IPS DF 6.9 (cell line): ENCODE measurements around the gene CD276.
"Not testable (repeated sequence)": the region's sequence is repeated elsewhere in the genome, so short reads cannot be mapped to it uniquely, and the experiment has no call there.

Experiments used
- DNase-seq: peaks from one replicate; pipeline ENCODE4 v3.0.0-alpha.2; 2013; ENCODE audit warnings: low read depth, low spot score
- H3K27ac ChIP-seq: one replicate; pipeline ENCODE4 v1.5.1; 2013; ENCODE audit warnings: low read length, control low read depth
- H3K27me3 ChIP-seq: 2 replicates; pipeline ENCODE4 v1.6.1; 2013; ENCODE audit warnings: mild to moderate bottlenecking, low read length; ENCODE audit not compliant: control insufficient read depth, insufficient read depth
- H3K36me3 ChIP-seq: 2 replicates; pipeline ENCODE4 v1.6.1; 2013; ENCODE audit warnings: low read length; ENCODE audit not compliant: control insufficient read depth, insufficient read depth
- H3K4me1 ChIP-seq: 2 replicates; pipeline ENCODE4 v1.6.1; 2013; ENCODE audit warnings: low read length; ENCODE audit not compliant: control insufficient read depth, insufficient read depth
- H3K4me3 ChIP-seq: 2 replicates; pipeline ENCODE4 v1.5.1; 2013; ENCODE audit warnings: mild to moderate bottlenecking, low read length
- H3K9me3 ChIP-seq: 2 replicates; pipeline ENCODE4 v1.6.1; 2013; ENCODE audit warnings: low read length, inconsistent platforms; ENCODE audit not compliant: control insufficient read depth, insufficient read depth
- WGBS: extraction: QIAGEN DNeasy Blood & Tissue Kit; methylation state at CpG from one replicate; pipeline ENCODE4 v1.1.7; 2013; ENCODE audit warnings: mixed read lengths, missing lambda C conversion rate; ENCODE audit not compliant: insufficient read length, insufficient coverage; 5-methylcytosine and 5-hydroxymethylcytosine counted together

Gene CD276

DNA sequence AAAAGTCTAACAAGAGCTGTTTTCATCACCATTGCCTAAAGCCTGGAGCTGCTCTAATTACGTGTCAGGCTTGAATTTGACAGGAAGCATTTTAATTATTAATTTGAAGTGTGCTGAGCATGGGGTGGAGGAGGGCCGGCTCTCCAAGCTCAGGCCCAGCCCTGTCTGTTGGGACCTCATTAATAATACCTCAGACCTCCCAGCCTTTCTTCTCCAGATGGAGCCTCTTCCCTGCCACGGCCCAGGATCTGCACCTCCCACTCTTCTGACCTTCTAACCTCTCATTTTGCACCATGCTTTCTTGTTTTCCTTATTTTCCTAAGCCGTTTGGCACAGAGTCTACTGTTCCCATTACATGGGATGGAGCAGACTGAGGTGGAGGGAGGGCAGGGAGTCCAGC is 39.0 kb downstream of the CD276 start:
- no peak for DNase-seq
- Histone ChIP-seq H3K27ac (no peak overlapping the region), H3K27me3 (no peaks in the 10 kb centered on the region), H3K4me1 (no peaks in the 10 kb centered on the region; the same call in 1 of the 2 replicates), H3K36me3 (no peaks in the 10 kb centered on the region), H3K9me3 (no peaks in the 10 kb centered on the region), H3K4me3 (no peak overlapping the region)
- WGBS, result no CpG with 5 or more reads among the region's 4 CpGs

DNA sequence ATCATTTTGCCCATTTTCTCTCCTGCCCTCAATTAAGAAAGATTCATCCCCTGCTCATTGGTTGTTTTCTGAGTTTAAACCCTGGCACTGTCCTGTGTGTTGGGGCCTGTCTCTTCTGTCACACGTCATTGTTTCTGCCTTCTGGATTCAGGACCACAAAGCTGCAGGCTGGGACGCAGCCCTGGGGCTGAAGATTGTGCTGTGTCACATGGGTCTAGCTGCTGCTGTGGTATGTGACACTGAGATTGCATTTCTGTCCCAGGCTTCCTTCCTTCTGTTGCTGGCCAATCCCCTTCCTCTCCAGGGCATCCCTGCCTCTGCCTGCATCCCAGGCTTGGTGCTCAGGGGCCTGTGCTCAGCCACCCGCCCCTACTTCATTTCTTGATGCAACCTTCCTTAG is 40.0 kb downstream of the CD276 start:
- no peaks in the 10 kb centered on the region for H3K27me3 ChIP-seq

DNA sequence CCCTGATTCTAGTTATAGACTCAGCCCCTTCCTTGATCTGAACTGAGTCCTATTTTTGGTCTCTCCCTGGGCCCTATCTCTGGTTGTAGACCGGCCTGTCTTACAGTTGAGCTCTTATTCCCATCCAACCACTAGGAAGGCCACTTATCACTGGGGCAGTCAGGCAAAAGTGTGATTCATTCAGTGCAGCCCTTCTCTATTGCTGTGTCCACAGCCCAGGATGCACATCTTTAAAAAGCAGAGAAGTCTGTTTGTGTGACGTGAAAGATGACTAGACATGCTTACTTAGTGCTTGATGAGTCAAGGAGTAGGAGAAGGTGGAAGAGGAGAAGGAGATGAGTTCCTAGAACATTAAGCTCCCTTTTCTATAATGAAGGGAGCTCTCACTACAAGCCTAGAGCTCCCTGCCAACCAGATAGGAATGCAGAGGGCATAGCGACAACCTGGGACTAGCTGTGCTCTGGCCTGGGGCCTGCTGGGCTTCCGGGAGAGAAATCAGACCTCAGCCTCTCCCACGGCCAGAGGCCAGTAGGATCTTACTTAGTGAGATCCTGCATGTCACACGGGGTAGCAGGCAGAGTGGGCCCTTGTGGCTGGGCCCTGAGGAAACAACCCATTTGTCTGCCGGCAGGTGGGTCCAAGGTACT is 43.3 kb downstream of the CD276 start:
- Histone ChIP-seq H3K4me1 (no peaks in the 10 kb centered on the region), H3K9me3 (no peaks in the 10 kb centered on the region), H3K4me3 (no peak overlapping the region), H3K27me3 (no peaks in the 10 kb centered on the region), H3K36me3 (no peaks in the 10 kb centered on the region), H3K27ac (no peak overlapping the region)
- no CpG with 5 or more reads among the region's 7 CpGs for WGBS
- no peak for DNase-seq

More for the DNA sequence above, 40.0 kb downstream of the CD276 start:
- no peak overlapping the region for H3K4me3 ChIP-seq
- no peaks in the 10 kb centered on the region; the same call in 1 of the 2 replicates for H3K4me1 ChIP-seq
- no CpG with 5 or more reads among the region's 3 CpGs for WGBS
- H3K9me3 ChIP-seq, result no peaks in the 10 kb centered on the region
- no peak for DNase-seq
- H3K36me3 ChIP-seq, result no peaks in the 10 kb centered on the region
- H3K27ac ChIP-seq, result no peak overlapping the region

DNA sequence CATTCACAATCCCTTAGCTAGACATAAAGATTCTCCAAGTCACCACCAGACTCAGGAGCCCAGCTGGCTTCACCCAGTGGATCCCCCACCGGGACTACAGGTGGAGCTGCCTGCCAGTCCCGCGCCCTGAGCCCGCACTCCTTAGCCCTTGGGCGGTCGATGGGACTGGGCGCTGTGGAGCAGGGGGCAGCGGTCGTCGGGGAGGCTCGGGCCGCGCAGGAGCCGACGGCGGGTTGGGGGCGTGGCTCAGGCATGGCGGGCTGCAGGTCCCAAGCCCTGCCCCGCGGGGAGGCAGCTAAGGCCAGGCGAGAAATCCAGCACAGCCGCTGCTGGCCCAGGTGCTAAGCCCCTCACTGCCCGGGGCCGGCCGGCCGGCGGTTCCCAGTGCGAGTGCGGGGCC is 47.9 kb downstream of the CD276 start:
- H3K9me3 ChIP-seq, H3K4me3 ChIP-seq, H3K27ac ChIP-seq, H3K36me3 ChIP-seq, DNase-seq, H3K27me3 ChIP-seq, H3K4me1 ChIP-seq: not testable (repeated sequence)
- WGBS, result no CpG with 5 or more reads among the region's 29 CpGs

DNA sequence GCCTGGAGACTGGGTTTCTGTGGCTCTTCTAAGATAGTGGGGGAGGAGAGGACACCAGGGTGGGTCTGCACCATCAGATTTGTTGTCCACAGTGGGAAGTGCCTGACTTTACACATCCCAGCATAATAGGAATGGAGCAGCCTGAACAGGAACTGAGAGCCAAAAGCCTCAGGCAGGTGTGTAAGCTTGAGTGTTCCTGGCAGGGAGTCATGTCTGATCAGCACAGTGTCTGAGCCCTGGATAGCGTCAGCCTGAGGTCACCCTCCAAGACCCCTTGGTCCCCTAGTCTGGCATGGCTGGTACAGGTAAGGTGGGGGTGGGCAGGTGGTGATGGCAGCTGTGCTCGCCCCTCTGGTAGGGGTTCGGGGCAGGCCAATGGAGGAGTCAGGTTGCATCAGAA is 48.7 kb downstream of the CD276 start:
- H3K4me1 ChIP-seq, result no peaks in the 10 kb centered on the region
- H3K27me3 ChIP-seq, result no peaks in the 10 kb centered on the region
- H3K4me3 ChIP-seq, result no peak overlapping the region
- DNase-seq, result no peak
- no peaks in the 10 kb centered on the region for H3K9me3 ChIP-seq
- no peak overlapping the region for H3K27ac ChIP-seq
- H3K36me3 ChIP-seq, result no peaks in the 10 kb centered on the region
- no CpG with 5 or more reads among the region's 3 CpGs for WGBS

DNA sequence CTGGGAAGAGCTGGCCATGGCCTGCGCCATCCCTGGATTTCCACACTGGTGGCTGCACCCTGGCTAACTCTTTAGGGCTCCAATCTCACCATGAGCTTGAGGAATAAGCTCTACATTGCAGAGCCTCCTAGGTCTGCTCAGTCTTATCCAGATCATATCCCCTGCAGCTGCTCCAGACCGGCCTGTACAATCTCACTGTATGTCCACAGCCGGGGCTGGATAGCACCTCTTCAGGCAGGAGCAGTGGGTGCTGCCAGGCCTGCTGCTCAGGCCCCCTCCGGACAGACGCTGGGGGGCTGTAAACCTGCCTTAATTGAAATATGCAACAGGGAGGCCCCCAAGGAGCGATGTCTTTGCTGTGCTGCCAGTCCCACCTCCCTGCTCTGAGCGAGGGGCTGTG is 53.4 kb downstream of the CD276 start:
- no peak overlapping the region for H3K27ac ChIP-seq
- no peaks in the 10 kb centered on the region for H3K27me3 ChIP-seq
- DNase-seq, result no peak
- WGBS, result no CpG with 5 or more reads among the region's 7 CpGs
- H3K4me3 ChIP-seq, result no peak overlapping the region
- no peaks in the 10 kb centered on the region for H3K36me3 ChIP-seq
- H3K4me1 ChIP-seq, result no peaks in the 10 kb centered on the region
- H3K9me3 ChIP-seq, result no peaks in the 10 kb centered on the region

DNA sequence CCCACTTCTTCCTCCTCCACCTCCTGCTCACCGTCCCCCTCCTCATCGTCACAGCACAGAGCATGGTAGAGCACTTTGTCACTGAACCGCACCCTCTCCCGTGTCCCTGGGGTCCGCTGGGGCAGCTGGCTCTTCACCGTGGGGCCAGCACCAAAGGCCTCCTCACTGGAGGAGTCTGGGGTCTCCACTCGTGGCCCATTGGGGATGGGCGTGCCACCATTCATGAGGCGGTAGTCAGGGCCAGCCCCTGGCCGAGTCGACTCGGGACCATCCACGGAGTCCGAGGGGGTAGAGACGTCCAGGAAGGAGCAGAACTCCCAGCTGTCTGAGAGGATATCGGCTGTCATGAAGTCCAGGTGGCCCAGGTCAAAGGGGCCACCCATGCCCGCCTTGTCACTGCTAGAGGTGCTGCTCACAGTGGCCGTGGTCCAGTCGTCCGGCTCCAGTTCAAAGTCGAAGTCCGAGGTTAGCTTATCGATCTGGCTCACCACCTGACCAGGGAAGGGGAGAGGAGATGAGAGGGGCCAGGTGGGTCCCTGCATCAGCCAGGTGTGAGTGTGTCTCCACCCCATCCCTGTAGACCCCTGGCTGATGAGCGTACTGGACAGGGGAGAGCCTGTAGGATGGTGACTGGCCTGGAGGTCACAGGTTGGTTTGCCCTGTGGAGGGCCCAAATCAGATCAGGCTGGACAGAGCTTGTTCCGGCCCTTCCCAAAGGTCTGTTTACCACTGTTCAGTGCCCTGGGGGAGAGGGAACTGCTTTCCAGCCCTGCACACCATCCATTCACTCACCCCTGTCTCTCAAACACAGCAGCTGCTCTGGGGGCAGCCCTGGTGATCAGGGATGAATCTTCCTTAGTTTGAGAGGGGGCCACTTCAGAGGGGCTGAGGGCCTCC is 56.2 kb downstream of the CD276 start:
- Histone ChIP-seq H3K36me3 (no peaks in the 10 kb centered on the region), H3K9me3 (no peaks in the 10 kb centered on the region)
- WGBS, result no CpG with 5 or more reads among the region's 25 CpGs

DNA sequence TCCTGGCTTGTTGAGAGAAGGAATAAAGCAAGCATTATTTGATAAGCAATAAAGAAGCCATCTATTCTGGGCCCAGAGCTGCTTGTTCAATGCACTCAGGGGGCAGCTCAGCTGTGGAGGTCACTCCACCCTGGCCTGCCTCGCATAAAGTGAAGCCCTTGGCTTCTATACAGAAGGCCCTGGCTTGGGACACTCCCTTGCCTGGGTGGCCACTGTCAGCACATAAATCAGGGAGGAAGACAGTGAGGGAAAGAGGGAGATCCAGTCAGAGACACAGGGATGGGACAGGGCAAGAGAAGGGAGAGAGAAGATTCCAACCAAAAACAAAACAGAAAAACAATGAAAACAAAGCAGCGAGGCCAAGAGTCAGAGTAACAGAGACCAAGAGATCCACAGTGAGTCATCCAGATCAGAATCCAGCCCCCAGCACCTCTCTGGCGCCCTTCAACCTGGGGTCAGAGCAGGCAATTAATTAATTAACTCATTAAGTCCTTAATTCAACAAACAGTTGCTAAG is 57.2 kb downstream of the CD276 start:
- DNase-seq, result no peak
- Histone ChIP-seq H3K9me3 (no peaks in the 10 kb centered on the region), H3K4me1 (peaks cover 4% of the 10 kb centered on the region; the same call in 1 of the 2 replicates), H3K27ac (no peak overlapping the region), H3K36me3 (no peaks in the 10 kb centered on the region), H3K4me3 (no peak overlapping the region), H3K27me3 (no peaks in the 10 kb centered on the region)
- no CpG with 5 or more reads among the region's 3 CpGs for WGBS

More for the DNA sequence above, 56.2 kb downstream of the CD276 start:
- DNase-seq, result no peak
- H3K27ac ChIP-seq, result no peak overlapping the region
- H3K27me3 ChIP-seq, result no peaks in the 10 kb centered on the region
- H3K4me3 ChIP-seq, result no peak overlapping the region
- H3K4me1 ChIP-seq, result peaks cover 4% of the 10 kb centered on the region; the same call in 1 of the 2 replicates

DNA sequence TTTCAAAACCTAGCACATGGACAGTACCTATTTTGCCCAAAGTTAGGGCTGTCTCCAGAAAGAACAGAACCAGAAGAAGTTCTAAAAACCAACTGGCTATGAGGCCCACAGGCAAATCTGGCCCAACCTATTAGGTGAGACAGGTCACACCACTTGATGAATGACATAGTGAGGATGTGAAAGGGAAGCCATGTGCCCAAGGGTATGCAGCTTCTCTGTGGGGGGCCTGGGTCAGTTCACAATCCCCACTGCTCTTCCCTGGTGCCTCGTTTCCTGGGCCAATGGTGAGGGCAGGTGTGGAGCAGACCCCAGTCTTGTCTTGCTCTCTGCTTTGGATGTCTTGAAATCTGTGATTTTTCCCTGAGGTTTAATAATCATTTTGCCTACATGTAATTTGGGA is 60.1 kb downstream of the CD276 start:
- WGBS, result no CpG with 5 or more reads among the region's 1 CpG
- Histone ChIP-seq H3K27ac (no peak overlapping the region), H3K9me3 (no peaks in the 10 kb centered on the region), H3K36me3 (no peaks in the 10 kb centered on the region), H3K4me1 (peaks cover 8% of the 10 kb centered on the region; the same call in 1 of the 2 replicates), H3K4me3 (no peak overlapping the region), H3K27me3 (no peaks in the 10 kb centered on the region)
- no peak for DNase-seq

DNA sequence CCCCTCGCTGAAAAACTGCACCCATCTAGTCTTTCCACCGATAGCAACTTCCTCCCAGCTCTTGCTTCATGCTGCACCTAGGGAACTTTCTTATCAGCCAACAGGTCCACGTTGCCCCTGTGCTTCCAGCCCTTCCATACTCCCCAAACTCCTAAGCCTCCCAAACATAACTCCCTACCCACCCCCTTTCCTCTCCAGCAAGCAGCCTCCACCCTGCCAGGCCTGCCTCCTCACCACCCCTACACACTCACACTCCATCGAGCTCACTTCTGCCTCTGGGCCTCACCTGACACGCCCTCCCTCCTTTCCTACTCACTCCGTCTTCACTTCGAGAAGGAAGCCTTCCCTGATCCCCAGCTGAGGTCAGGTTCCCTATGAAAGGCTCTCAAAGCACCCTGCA is 60.9 kb downstream of the CD276 start:
- peaks cover 8% of the 10 kb centered on the region; the same call in 1 of the 2 replicates for H3K4me1 ChIP-seq
- no peak for DNase-seq
- WGBS, result no CpG with 5 or more reads among the region's 7 CpGs
- H3K9me3 ChIP-seq, result no peaks in the 10 kb centered on the region
- H3K27ac ChIP-seq, result no peak overlapping the region
- H3K36me3 ChIP-seq, result no peaks in the 10 kb centered on the region
- no peak overlapping the region for H3K4me3 ChIP-seq
- no peaks in the 10 kb centered on the region for H3K27me3 ChIP-seq
